Heart left ventricle (tissue), 13 donors: ENCODE data around the gene SMIM5.

Experiments used
- POLR2A ChIP-seq, 2 donors: fragments of 450-650 bp; IDR thresholded peaks; one replicate each; pipeline ENCODE4 v1.6.1; 2017; ENCODE audit warnings: antibody characterized with exemption in 2 of 2, mild to moderate bottlenecking in 2 of 2, moderate library complexity in 2 of 2
- TF ChIP-seq, protein P1 (sequence below), 12 donors: fragments of 200-600 bp; sonication (generic) in 4 of 12; IDR thresholded peaks; one replicate each; pipeline versions ENCODE4 v1.5.0 to v1.8.0; 2018 to 2022; ENCODE audit warnings: antibody characterized with exemption in 12 of 12, mild to moderate bottlenecking in 5 of 12
- donor health status: ischemic (EF 13 %, LVEDD 7.1; RV severe dilation, severe dysfunction).
- donor health status: DM: no; HTN: yes; CAD: no.
- donor health status: DM: no; HTN: no; CAD: no.
- donor health status: ischemic (EF 25% LVEDD 6.9; RV normal size, moderate dysfunction).
- donor health status: ischemic (EF 25% LVEDD 5.7; RV mildly dilated, moderate dysfunction).
- donor health status: ischemic (EF 35%, LVEDD 5.7; RV mildly dilated, moderate dysfunction).
- donor health status: nonischemic (EF 11% LVEDD 7.7; RV severe dilation, severe dysfunction).
- donor health status: DM: yes; HTN: yes; CAD: no.
- donor health status: PGD.
- donor health status: ischemic (EF 29% LVEDD 5.4; RV normal size, mild dysfunction).
- donor health status: nonischemic (EF 23%, LVEDD 6.1; RV moderate dilation, normal function).

DNA sequence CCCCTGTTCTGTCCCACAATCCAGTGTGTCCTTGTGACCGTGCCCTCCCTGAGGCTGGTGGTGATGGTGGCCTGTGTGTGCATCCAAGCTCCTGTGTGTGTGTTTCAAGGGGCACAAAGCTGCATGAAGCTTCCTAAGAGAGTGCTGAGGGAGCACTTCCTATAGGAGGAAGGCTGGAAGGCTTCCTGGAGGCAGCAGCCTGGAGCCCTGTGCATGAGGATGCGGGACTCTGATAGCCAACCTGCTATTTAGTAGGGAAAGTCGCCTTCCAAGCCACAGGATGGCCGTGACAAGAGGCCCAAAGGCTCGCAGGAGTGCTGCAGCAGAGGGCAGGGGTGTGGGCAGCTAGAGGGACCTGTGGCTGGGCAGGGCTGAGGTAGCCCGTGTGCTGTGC lies 37.3 kb upstream of the SMIM5 start:
- TF ChIP-seq, protein P1, sequence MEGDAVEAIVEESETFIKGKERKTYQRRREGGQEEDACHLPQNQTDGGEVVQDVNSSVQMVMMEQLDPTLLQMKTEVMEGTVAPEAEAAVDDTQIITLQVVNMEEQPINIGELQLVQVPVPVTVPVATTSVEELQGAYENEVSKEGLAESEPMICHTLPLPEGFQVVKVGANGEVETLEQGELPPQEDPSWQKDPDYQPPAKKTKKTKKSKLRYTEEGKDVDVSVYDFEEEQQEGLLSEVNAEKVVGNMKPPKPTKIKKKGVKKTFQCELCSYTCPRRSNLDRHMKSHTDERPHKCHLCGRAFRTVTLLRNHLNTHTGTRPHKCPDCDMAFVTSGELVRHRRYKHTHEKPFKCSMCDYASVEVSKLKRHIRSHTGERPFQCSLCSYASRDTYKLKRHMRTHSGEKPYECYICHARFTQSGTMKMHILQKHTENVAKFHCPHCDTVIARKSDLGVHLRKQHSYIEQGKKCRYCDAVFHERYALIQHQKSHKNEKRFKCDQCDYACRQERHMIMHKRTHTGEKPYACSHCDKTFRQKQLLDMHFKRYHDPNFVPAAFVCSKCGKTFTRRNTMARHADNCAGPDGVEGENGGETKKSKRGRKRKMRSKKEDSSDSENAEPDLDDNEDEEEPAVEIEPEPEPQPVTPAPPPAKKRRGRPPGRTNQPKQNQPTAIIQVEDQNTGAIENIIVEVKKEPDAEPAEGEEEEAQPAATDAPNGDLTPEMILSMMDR (IDR thresholded peaks at IDR 0.05), result no peak
- no peak for TF ChIP-seq POLR2A (IDR thresholded peaks at IDR 0.05)
